ENCODE data around the gene ENTPD8.

Gene ENTPD8

GRCh38 chr9:137394866-137395665 lies 46.1 kb downstream of the ENTPD8 start:
- no peak overlapping the region for H3K4me3 ChIP-seq (ENCODE audit: low read depth, low read length)
- H3K36me3 ChIP-seq (ENCODE audit: insufficient read depth, low read length), result no peaks in the 10 kb centered on the region; the same call in 1 of the 2 replicates
- no peak overlapping the region for H2AFZ ChIP-seq (ENCODE audit: low read length, unreplicated experiment)
- no peak overlapping the region for H3K27ac ChIP-seq (ENCODE audit: low read depth, low read length)
- H3K27me3 ChIP-seq (ENCODE audit: insufficient read depth, low read length), result no peaks in the 10 kb centered on the region
- H3K4me1 ChIP-seq (ENCODE audit: control insufficient read depth, insufficient read depth, low read length, unreplicated experiment), result no peaks in the 10 kb centered on the region
- no peaks in the 10 kb centered on the region for H3K79me2 ChIP-seq (ENCODE audit: control insufficient read depth, insufficient read depth, low read length, unreplicated experiment)

GRCh38 chr9:137393176-137394150 lies 47.7 kb downstream of the ENTPD8 start:
- Histone ChIP-seq H3K4me3 (ENCODE audit: low read depth, low read length) (no peak overlapping the region), H3K79me2 (ENCODE audit: control insufficient read depth, insufficient read depth, low read length, unreplicated experiment) (no peaks in the 10 kb centered on the region), H3K27ac (ENCODE audit: low read depth, low read length) (no peak overlapping the region), H3K27me3 (ENCODE audit: insufficient read depth, low read length) (no peaks in the 10 kb centered on the region), H3K4me1 (ENCODE audit: control insufficient read depth, insufficient read depth, low read length, unreplicated experiment) (no peaks in the 10 kb centered on the region), H2AFZ (ENCODE audit: low read length, unreplicated experiment) (no peak overlapping the region), H3K36me3 (ENCODE audit: insufficient read depth, low read length) (no peaks in the 10 kb centered on the region; the same call in 1 of the 2 replicates)

GRCh38 chr9:137392232-137393007 lies 48.7 kb downstream of the ENTPD8 start:
- Histone ChIP-seq H3K4me3 (ENCODE audit: low read depth, low read length) (no peak overlapping the region), H3K27ac (ENCODE audit: low read depth, low read length) (no peak overlapping the region), H3K27me3 (ENCODE audit: insufficient read depth, low read length) (no peaks in the 10 kb centered on the region), H3K36me3 (ENCODE audit: insufficient read depth, low read length) (no peaks in the 10 kb centered on the region; the same call in 1 of the 2 replicates), H3K79me2 (ENCODE audit: control insufficient read depth, insufficient read depth, low read length, unreplicated experiment) (no peaks in the 10 kb centered on the region), H2AFZ (ENCODE audit: low read length, unreplicated experiment) (no peak overlapping the region), H3K4me1 (ENCODE audit: control insufficient read depth, insufficient read depth, low read length, unreplicated experiment) (no peaks in the 10 kb centered on the region)

GRCh38 chr9:137391411-137391754 lies 49.8 kb downstream of the ENTPD8 start:
- Histone ChIP-seq H3K36me3 (ENCODE audit: insufficient read depth, low read length) (no peaks in the 10 kb centered on the region), H3K4me1 (ENCODE audit: control insufficient read depth, insufficient read depth, low read length, unreplicated experiment) (no peaks in the 10 kb centered on the region), H3K27me3 (ENCODE audit: insufficient read depth, low read length) (no peaks in the 10 kb centered on the region), H2AFZ (ENCODE audit: low read length, unreplicated experiment) (no peak overlapping the region), H3K4me3 (ENCODE audit: low read depth, low read length) (no peak overlapping the region), H3K79me2 (ENCODE audit: control insufficient read depth, insufficient read depth, low read length, unreplicated experiment) (no peaks in the 10 kb centered on the region), H3K27ac (ENCODE audit: low read depth, low read length) (no peak overlapping the region)

GRCh38 chr9:137390553-137391410 lies 50.4 kb downstream of the ENTPD8 start:
- Histone ChIP-seq H3K27ac (ENCODE audit: low read depth, low read length) (no peak overlapping the region), H3K4me3 (ENCODE audit: low read depth, low read length) (no peak overlapping the region), H3K4me1 (ENCODE audit: control insufficient read depth, insufficient read depth, low read length, unreplicated experiment) (no peaks in the 10 kb centered on the region)

GRCh38 chr9:137389428-137389746 lies 51.8 kb downstream of the ENTPD8 start:
- Histone ChIP-seq H3K4me1 (ENCODE audit: control insufficient read depth, insufficient read depth, low read length, unreplicated experiment) (no peaks in the 10 kb centered on the region), H3K4me3 (ENCODE audit: low read depth, low read length) (no peak overlapping the region), H3K79me2 (ENCODE audit: control insufficient read depth, insufficient read depth, low read length, unreplicated experiment) (no peaks in the 10 kb centered on the region), H2AFZ (ENCODE audit: low read length, unreplicated experiment) (no peak overlapping the region), H3K36me3 (ENCODE audit: insufficient read depth, low read length) (no peaks in the 10 kb centered on the region), H3K27ac (ENCODE audit: low read depth, low read length) (no peak overlapping the region), H3K27me3 (ENCODE audit: insufficient read depth, low read length) (no peaks in the 10 kb centered on the region)

More at GRCh38 chr9:137390553-137391410, 50.4 kb downstream of the ENTPD8 start:
- Histone ChIP-seq H3K79me2 (ENCODE audit: control insufficient read depth, insufficient read depth, low read length, unreplicated experiment) (no peaks in the 10 kb centered on the region), H2AFZ (ENCODE audit: low read length, unreplicated experiment) (no peak overlapping the region), H3K36me3 (ENCODE audit: insufficient read depth, low read length) (no peaks in the 10 kb centered on the region), H3K27me3 (ENCODE audit: insufficient read depth, low read length) (no peaks in the 10 kb centered on the region)

DNA sequence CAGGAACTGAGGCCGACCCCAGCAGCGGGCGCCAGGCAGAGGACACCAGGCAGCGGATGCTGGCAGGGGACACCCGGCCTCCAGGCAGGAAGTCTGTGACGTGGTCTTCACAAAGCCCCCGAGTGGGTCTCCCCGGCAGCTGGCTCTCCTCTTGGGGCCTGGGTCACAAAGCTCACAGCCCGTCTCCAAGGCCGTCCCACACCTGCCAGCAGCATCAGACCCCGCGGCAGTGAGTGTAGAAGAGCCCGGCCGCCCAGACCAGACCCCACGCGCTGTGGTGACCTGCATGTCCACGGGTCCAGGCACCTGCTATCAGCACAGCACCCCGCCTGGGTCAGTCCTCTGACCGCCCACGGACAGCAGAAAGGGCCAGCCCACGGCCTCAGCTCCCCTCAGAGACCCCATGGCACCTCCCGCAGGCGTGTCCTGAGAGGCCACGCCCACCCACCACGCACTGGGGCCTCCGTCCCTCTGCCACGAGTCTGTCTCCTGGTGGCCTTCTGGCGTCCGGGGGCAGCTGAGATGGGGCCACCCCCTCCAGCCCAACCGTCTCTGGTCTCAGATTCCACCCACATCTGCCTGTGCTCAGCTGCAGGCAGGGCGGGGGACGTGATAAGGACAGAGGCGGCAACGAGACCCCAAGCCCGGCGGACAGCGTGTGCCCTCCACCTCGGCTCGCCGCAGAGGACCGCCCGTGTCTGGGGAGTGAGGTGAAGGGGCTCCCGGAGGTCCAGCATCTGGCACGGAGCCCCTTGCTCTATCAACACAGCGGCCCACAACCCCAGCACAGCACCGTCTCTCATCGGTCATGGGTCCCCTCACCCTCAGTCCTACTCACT lies 52.3 kb downstream of the ENTPD8 start:
- no peak overlapping the region for H2AFZ ChIP-seq (ENCODE audit: low read length, unreplicated experiment)
- no peak overlapping the region for H3K4me3 ChIP-seq (ENCODE audit: low read depth, low read length)
- no peaks in the 10 kb centered on the region for H3K36me3 ChIP-seq (ENCODE audit: insufficient read depth, low read length)
- H3K4me1 ChIP-seq (ENCODE audit: control insufficient read depth, insufficient read depth, low read length, unreplicated experiment), result no peaks in the 10 kb centered on the region
- H3K79me2 ChIP-seq (ENCODE audit: control insufficient read depth, insufficient read depth, low read length, unreplicated experiment), result no peaks in the 10 kb centered on the region
- H3K27me3 ChIP-seq (ENCODE audit: insufficient read depth, low read length), result no peaks in the 10 kb centered on the region
- no peak overlapping the region for H3K27ac ChIP-seq (ENCODE audit: low read depth, low read length)

GRCh38 chr9:137387891-137388560 lies 53.1 kb downstream of the ENTPD8 start:
- Histone ChIP-seq H3K27me3 (ENCODE audit: insufficient read depth, low read length) (no peaks in the 10 kb centered on the region), H3K36me3 (ENCODE audit: insufficient read depth, low read length) (no peaks in the 10 kb centered on the region), H3K4me3 (ENCODE audit: low read depth, low read length) (no peak overlapping the region), H2AFZ (ENCODE audit: low read length, unreplicated experiment) (no peak overlapping the region), H3K4me1 (ENCODE audit: control insufficient read depth, insufficient read depth, low read length, unreplicated experiment) (no peaks in the 10 kb centered on the region), H3K27ac (ENCODE audit: low read depth, low read length) (no peak overlapping the region), H3K79me2 (ENCODE audit: control insufficient read depth, insufficient read depth, low read length, unreplicated experiment) (no peaks in the 10 kb centered on the region)
